Sciatic nerve (tissue), 2 donors: ENCODE measurements around the gene PRPF31. TPM values are rescaled to one million over a fixed set of nuclear protein-coding genes. Genes with fewer than 3 reads are reported as not detected.

Source experiments
- ATAC-seq: fragments of 200-7000 bp; cut with Tn5 transposase; one replicate; pipeline ENCODE4 v1.9.1; 2020; ENCODE audit warnings: mild to moderate bottlenecking, moderate library complexity
- DNase-seq: peaks from one replicate; pipeline ENCODE4 v3.0.0-alpha.2; 2020; ENCODE audit warnings: low spot score
- intact Hi-C: fragments of 100-400 bp; cut with DNase I; formaldehyde crosslinking; loops from one replicate; pipeline ENCODE4 v1.14.2; 2022
- total RNA-seq: library from RNA; stranded (reverse); fragmentation: NEBNext Ultra II Directional; extraction: Animal tissue kit (Norgen Biotek cat#: 25700); gene quantifications from one replicate; pipeline ENCODE4 v1.2.1, GENCODE V29; 2021
- donor health status: DM: no; HTN: no; CAD: no.
- donor health status: DM: no; HTN: no; CAD: no.

The PRPF31 gene
- total RNA-seq, 1 donor from 2014 or later, result 47.2 TPM

DNA sequence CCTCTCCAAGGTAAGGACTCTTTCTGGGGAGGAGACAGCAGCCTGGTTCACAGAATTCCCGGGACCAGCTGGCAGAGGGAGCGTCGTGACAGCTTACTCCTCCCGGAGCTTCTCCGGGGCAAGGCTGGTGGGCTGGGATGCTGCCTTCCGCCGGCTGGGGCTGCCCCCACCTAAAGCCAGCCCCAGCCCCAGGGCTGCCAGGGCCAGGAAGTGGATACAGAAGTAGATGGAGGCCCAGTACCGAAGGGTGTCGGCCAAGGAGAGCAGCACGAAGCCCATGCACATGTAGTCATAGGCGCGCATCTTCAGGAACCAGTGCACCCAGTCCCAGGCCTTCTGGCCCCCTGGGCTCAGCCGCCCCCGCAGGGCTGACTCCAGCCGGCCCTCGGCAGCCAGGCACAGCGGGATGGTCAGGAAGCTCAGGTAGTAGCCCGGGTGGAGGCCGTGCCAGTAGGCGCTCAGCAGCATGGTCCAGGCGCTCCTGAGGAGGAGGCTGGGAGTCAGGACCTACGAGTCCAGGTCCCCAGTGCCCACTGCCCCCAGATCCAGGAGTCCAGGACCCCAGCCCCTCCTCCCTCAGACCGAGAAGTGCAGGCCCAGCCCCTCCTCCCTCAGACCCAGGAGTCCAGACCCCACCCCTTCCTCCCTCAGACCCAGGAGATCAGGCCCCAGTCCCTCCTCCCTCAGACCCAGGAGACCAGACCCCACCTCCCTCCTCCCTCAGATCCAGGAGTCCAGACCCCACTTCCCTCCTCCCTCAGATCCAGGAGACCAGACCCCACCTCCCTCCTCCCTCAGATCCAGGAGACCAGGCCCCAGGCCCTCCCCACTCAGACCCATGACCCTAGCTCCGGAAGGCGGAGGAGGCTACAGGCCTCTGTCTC is 58.6 kb downstream of the PRPF31 start:
- ATAC-seq (no peak), DNase-seq (no peak)
- intact Hi-C loops, result loop anchor here (10.0 kb wide), 1 partner anchor 61 kb away; no protein-coding TSS in a partner anchor

GRCh38 chr19:54178581-54179261 is 63.2 kb downstream of the PRPF31 start:
- DNase-seq (no peak), ATAC-seq (peak; percentile 85)
- intact Hi-C loops, result loop anchor here (10.0 kb wide), 1 partner anchor 56 kb away; no protein-coding TSS in a partner anchor

DNA sequence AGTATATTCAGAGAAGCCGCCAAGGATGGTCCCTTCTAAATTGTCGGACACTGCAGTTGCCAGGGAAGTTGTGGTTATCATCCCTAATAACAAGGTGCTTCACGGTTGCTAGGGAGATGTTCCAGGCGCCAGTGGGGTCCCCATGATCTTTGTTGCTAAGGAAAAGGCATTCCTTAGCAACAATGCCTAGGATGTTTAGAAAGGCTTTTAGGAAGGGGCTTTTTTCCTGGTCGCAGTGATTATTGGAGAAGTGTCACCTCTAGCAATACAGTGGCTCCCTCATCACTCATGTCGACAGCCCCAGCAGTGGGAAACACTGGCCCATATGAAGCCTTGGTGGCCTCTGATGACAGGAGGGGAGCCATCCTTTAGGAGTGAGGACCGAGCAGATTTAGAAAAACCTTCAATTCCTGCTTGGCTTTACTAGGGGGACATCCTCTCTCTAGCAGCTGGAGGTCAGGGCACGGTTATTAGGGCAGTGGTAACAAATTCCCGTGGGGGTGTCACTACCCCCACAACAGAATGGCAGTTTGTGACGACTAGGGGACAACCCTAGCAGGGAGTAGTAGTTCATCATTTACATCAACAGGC is 63.8 kb downstream of the PRPF31 start:
- intact Hi-C loops, result loop anchor here (10.0 kb wide), 1 partner anchor 55 kb away; no protein-coding TSS in a partner anchor
- no peak for DNase-seq
- ATAC-seq, result no peak

DNA sequence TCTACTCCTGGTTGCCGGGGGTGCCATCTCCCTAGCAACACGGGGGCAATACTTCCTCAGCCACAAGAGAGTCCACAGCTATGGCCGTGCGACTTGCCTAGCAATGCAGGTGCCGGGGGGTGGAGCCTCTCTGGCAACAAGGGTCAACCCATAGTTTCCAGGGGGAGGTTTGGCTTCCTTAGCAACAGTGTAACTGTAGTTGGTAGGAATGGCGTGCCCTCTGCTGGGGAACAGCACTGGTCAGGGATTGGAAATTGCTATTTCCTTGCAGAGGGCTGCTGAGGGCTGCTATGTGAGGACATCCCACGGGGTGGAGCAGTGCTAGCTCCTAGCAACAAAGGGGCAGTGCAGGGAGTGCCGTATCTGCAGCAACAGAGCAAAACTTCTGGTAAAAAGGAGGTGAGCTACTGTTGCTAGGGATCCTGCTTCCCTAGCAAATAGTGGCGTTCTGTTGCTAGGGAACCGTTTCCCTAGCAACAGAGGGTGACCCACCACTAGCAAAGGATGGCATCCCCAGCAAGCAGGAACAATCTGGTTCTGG is 64.4 kb downstream of the PRPF31 start:
- ATAC-seq (peak; percentile 71), DNase-seq (no peak)
- intact Hi-C loops, result loop anchor here (10.0 kb wide), 1 partner anchor 55 kb away; no protein-coding TSS in a partner anchor

DNA sequence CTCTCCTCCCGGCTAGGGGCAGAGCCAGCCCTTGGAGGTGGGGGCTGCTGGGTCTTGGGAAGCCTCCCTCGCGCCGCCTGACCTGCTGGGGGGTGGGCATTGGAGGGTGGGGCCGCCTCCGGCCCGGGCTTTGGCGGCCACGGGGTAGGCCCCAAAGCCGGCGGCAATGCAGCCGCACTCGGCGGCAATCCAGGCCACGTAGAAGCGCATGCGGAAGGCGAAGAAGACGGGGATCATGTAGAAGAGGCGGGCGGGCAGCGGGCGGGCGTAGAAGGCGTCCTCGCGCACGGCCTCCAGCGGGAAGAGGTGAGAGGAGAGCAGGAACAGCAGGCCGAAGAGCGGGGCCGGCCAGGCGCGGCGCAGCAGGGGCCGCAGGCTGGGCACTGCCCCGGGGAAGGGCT is 65.1 kb downstream of the PRPF31 start:
- ATAC-seq, result no peak
- intact Hi-C loops, result no loop called here
- DNase-seq, result no peak

Other genes with a start within 250 kb of the PRPF31 start
- 120 TPM for gene MYADM, start 247.9 kb upstream of the PRPF31 start, total RNA-seq
- gene PRKCG, start 233.6 kb upstream of the PRPF31 start, total RNA-seq, result not detected
- not detected for gene CACNG7, start 206.5 kb upstream of the PRPF31 start, total RNA-seq
- 0.22 TPM for gene CACNG8, start 152.8 kb upstream of the PRPF31 start, total RNA-seq
- gene CACNG6, start 124.1 kb upstream of the PRPF31 start, total RNA-seq, result not detected
- gene VSTM1, start 51.9 kb upstream of the PRPF31 start, total RNA-seq, result 0.76 TPM
- not detected for gene TARM1, start 34.4 kb upstream of the PRPF31 start, total RNA-seq
- 4.0 TPM for gene OSCAR, start 15.0 kb upstream of the PRPF31 start, total RNA-seq
- gene NDUFA3, start 12.9 kb upstream of the PRPF31 start, total RNA-seq, result 80.5 TPM
- 16.0 TPM for gene TFPT, start 97 bp upstream of the PRPF31 start, total RNA-seq
- gene CNOT3, start 22.0 kb downstream of the PRPF31 start, total RNA-seq, result 38.1 TPM
- 6.3 TPM for gene LENG1, start 44.0 kb downstream of the PRPF31 start, total RNA-seq
- gene TMC4, start 57.4 kb downstream of the PRPF31 start, total RNA-seq, result 2.9 TPM
- 56.0 TPM for gene MBOAT7, start 73.8 kb downstream of the PRPF31 start, total RNA-seq
- 24.3 TPM for gene TSEN34, start 75.6 kb downstream of the PRPF31 start, total RNA-seq
- 1,121 TPM for gene RPS9, start 85.1 kb downstream of the PRPF31 start, total RNA-seq
- 23.9 TPM for gene LILRB3, start 107.3 kb downstream of the PRPF31 start, total RNA-seq
- gene LILRA6, start 127.0 kb downstream of the PRPF31 start, total RNA-seq, result 11.4 TPM
- 24.1 TPM for gene LILRB5, start 141.5 kb downstream of the PRPF31 start, total RNA-seq
- 12.9 TPM for gene LILRB2, start 165.4 kb downstream of the PRPF31 start, total RNA-seq
- 5.3 TPM for gene LILRA5, start 197.4 kb downstream of the PRPF31 start, total RNA-seq
- gene LILRA4, start 223.4 kb downstream of the PRPF31 start, total RNA-seq, result 2.1 TPM
- 44.7 TPM for gene LAIR1, start 249.2 kb downstream of the PRPF31 start, total RNA-seq